ENCODE results near the gene PDE3A. TPM values are rescaled to one million over a fixed set of nuclear protein-coding genes. Genes with fewer than 3 reads are reported as not detected.
A peak's percentile ranks its signal among the peaks of the same experiment; 100 is the strongest.

Gene PDE3A
- total RNA-seq, 1 donor from 2014 or later: 12.0 TPM

DNA sequence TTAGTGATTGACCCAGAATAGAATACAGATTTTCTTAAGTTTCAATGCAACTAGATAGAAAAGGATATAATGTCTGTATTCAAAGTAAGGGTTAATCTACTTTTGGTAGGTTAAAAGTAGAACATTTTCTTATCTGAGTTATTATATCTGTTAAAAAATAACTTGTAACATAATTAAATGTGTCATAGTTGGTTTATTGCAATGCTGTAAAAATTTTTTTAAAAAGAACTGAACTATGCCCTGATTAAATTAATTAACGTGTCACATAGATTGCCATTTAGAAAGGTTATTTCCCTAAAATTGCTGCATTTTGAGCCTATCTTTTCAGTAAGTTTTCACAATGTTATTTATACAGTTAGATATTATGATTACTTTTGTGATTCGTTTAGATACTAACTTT lies 89.2 kb downstream of the PDE3A start:
- Mint-ChIP-seq H3K4me1 (peaks cover 13% of the 10 kb centered on the region), H3K36me3 (no peaks in the 10 kb centered on the region), H3K27me3 (ENCODE audit: low read depth) (no peaks in the 10 kb centered on the region), H3K4me3 (no peak overlapping the region), H3K9me3 (no peaks in the 10 kb centered on the region), H3K27ac (no peak overlapping the region)
- TF ChIP-seq, protein P1, sequence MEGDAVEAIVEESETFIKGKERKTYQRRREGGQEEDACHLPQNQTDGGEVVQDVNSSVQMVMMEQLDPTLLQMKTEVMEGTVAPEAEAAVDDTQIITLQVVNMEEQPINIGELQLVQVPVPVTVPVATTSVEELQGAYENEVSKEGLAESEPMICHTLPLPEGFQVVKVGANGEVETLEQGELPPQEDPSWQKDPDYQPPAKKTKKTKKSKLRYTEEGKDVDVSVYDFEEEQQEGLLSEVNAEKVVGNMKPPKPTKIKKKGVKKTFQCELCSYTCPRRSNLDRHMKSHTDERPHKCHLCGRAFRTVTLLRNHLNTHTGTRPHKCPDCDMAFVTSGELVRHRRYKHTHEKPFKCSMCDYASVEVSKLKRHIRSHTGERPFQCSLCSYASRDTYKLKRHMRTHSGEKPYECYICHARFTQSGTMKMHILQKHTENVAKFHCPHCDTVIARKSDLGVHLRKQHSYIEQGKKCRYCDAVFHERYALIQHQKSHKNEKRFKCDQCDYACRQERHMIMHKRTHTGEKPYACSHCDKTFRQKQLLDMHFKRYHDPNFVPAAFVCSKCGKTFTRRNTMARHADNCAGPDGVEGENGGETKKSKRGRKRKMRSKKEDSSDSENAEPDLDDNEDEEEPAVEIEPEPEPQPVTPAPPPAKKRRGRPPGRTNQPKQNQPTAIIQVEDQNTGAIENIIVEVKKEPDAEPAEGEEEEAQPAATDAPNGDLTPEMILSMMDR (IDR thresholded peaks at IDR 0.05; ENCODE audit: unreplicated experiment): no peak
- DNase-seq (ENCODE audit: low spot score in 2 of 2, unreplicated experiment in 2 of 2): no peak

DNA sequence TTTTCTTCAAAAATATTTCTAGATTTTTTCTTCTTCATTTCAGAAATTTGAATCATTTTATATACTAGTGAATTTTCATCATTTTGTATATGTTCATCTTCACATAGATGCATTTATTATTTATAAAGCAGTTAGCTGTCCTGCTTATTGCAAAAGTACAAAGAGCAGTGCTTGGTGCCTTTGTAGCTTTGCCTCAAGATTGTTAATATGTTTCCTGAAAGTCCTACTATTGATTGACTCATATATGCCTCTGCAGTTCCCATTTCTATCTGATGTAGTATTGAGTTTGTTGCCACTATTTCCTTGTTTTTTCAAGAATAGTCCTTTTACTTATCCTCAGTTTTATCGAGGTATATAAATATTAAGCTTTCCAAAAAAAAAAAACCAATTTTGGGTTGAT lies 89.7 kb downstream of the PDE3A start:
- peaks cover 13% of the 10 kb centered on the region for H3K4me1 Mint-ChIP-seq
- no peak for DNase-seq (ENCODE audit: low spot score in 2 of 2, unreplicated experiment in 2 of 2)
- H3K27me3 Mint-ChIP-seq (ENCODE audit: low read depth): no peaks in the 10 kb centered on the region
- TF ChIP-seq, protein P1 (IDR thresholded peaks at IDR 0.05; ENCODE audit: unreplicated experiment): no peak
- H3K36me3 Mint-ChIP-seq: no peaks in the 10 kb centered on the region
- no peak overlapping the region for H3K4me3 Mint-ChIP-seq
- no peak overlapping the region for H3K27ac Mint-ChIP-seq
- H3K9me3 Mint-ChIP-seq: no peaks in the 10 kb centered on the region

DNA sequence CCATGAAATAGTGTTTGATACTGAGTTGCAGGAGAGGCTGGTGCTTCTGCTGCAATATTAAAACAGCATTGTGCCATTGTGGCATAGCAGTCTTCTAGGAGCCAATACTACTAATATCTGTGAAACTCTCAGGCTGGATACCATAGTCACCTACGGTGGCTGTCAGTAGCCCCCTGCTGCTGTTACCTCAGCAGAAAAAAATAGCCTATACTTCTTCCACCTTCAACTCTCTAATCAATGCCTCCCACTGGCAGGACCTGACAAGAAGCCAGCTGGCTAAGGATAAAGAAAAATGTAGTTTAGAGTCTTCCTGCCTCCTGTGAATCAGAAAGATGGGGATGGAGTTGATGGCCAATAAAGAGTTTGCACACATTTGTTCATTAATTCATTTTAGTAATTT lies 91.6 kb downstream of the PDE3A start:
- Mint-ChIP-seq H3K36me3 (no peaks in the 10 kb centered on the region), H3K9me3 (no peaks in the 10 kb centered on the region), H3K4me1 (peaks cover 13% of the 10 kb centered on the region), H3K27ac (no peak overlapping the region), H3K4me3 (no peak overlapping the region), H3K27me3 (ENCODE audit: low read depth) (no peaks in the 10 kb centered on the region)
- TF ChIP-seq, protein P1 (IDR thresholded peaks at IDR 0.05; ENCODE audit: unreplicated experiment): no peak
- DNase-seq (ENCODE audit: low spot score in 2 of 2, unreplicated experiment in 2 of 2): no peak

DNA sequence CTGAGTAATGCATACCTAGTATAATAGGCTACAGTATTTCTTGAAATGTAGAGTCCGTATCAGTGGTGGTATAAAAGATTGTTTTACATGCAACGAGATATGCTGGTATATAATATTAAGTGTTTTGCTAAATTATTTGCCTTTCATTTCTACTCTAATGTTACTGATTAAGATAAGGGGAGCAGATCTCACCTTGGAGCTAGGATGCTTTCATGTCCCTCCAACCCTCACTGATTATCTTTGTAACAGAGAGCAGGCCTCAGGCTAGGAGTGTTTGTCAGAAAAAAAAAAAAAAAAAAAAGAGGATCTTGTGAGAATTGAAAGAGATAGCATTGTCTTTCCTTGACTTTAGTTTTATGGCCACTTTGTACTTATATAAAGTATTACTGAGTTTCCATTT lies 92.6 kb downstream of the PDE3A start:
- no peak for DNase-seq (ENCODE audit: low spot score in 2 of 2, unreplicated experiment in 2 of 2)
- no peaks in the 10 kb centered on the region for H3K27me3 Mint-ChIP-seq (ENCODE audit: low read depth)
- peak overlapping the region; percentile 45 for H3K27ac Mint-ChIP-seq
- peaks cover 9% of the 10 kb centered on the region for H3K4me1 Mint-ChIP-seq
- TF ChIP-seq, protein P1 (IDR thresholded peaks at IDR 0.05; ENCODE audit: unreplicated experiment): no peak
- no peaks in the 10 kb centered on the region for H3K9me3 Mint-ChIP-seq
- H3K4me3 Mint-ChIP-seq: no peak overlapping the region
- no peaks in the 10 kb centered on the region for H3K36me3 Mint-ChIP-seq

DNA sequence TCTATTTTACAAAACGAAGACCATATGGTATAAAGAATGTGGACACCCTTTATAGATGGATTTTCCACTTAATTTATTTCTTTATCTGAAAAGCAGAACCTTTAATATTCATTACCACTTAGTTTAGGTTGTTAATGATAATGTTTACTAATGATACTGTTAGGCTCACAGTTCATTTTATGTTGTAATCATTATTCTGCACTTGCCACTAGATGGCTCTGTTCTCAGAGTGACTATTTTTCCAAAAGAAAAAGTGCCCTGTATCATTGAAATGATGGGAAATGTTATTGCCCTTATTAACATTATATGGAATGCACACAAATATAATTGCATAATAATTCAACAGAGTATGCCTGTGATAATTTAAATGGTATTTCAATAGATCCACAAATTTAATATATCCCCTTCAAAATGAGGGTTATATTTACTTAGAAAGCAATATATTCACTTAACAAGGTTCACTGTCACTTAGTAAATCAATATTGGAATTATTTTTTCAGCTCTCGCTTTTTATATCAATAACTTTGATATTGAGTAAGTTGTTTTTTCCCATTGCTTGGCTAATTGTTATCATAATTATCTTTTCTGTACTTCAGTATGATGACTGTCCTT lies 95.7 kb downstream of the PDE3A start:
- DNase-seq (ENCODE audit: low spot score in 2 of 2, unreplicated experiment in 2 of 2): no peak
- TF ChIP-seq, protein P1 (IDR thresholded peaks at IDR 0.05; ENCODE audit: unreplicated experiment): peak; percentile 53
- Mint-ChIP-seq H3K27ac (no peak overlapping the region), H3K27me3 (ENCODE audit: low read depth) (no peaks in the 10 kb centered on the region), H3K36me3 (no peaks in the 10 kb centered on the region), H3K9me3 (no peaks in the 10 kb centered on the region), H3K4me1 (peaks cover 26% of the 10 kb centered on the region), H3K4me3 (no peak overlapping the region)

DNA sequence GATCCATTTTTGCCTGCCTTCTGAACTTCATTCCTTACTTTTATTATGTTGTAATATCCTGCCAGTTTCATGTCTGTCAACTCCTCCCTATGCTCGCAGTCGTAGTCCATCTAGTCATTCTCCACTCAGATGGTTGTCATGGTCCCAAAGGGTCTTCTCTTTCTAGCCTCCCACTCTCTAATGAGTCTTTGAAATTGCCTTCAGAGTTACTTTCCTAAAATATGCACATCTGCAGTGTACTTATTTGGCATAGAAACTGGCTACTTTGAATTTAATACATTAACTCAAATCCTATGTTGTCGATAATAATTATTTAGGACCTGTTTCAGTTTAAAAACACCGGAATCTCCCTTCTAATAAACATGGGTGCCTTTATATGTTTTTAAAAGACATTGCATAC lies 101.0 kb downstream of the PDE3A start:
- no peak overlapping the region for H3K4me3 Mint-ChIP-seq
- H3K4me1 Mint-ChIP-seq: peaks cover 28% of the 10 kb centered on the region
- H3K9me3 Mint-ChIP-seq: peaks cover 2% of the 10 kb centered on the region
- H3K27me3 Mint-ChIP-seq (ENCODE audit: low read depth): no peaks in the 10 kb centered on the region
- TF ChIP-seq, protein P1 (IDR thresholded peaks at IDR 0.05; ENCODE audit: unreplicated experiment): no peak
- peaks cover 2% of the 10 kb centered on the region for H3K36me3 Mint-ChIP-seq
- DNase-seq (ENCODE audit: low spot score in 2 of 2, unreplicated experiment in 2 of 2): no peak
- H3K27ac Mint-ChIP-seq: no peak overlapping the region

Measured in mesothelial cell of epicardium (in vitro differentiated cells).